Measurements from ENCODE around the gene CD82.

DNA sequence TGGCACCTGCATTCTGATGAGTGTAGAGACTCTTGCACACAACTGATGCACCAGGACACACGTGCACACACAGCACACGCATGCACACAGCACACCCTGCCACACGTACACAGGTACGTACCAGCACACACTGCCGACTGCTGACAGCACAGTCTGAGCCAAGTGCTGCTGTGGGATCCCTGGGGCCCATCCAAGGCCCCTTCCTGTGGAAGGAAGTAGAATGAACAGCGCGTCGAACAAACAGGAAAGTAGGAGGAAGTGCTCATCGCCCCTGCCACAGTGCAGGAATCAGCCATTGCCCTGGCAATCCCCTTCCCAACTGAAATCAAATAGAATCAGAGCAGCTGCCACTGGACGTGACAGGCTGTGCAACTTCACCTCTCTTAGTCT, 57.9 kb downstream of the CD82 start:
- TF ChIP-seq, protein P1, sequence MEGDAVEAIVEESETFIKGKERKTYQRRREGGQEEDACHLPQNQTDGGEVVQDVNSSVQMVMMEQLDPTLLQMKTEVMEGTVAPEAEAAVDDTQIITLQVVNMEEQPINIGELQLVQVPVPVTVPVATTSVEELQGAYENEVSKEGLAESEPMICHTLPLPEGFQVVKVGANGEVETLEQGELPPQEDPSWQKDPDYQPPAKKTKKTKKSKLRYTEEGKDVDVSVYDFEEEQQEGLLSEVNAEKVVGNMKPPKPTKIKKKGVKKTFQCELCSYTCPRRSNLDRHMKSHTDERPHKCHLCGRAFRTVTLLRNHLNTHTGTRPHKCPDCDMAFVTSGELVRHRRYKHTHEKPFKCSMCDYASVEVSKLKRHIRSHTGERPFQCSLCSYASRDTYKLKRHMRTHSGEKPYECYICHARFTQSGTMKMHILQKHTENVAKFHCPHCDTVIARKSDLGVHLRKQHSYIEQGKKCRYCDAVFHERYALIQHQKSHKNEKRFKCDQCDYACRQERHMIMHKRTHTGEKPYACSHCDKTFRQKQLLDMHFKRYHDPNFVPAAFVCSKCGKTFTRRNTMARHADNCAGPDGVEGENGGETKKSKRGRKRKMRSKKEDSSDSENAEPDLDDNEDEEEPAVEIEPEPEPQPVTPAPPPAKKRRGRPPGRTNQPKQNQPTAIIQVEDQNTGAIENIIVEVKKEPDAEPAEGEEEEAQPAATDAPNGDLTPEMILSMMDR (IDR thresholded peaks at IDR 0.05): no peak
- no peak for TF ChIP-seq POLR2A (IDR thresholded peaks at IDR 0.05)

Measured in right lobe of liver (tissue), 4 donors.